Neuronal stem cell (in vitro differentiated cells): ENCODE data around the gene MROH7.

Source experiments
- DNase-seq: peaks from one replicate; pipeline ENCODE4 v3.0.0-alpha.2; 2013; ENCODE audit warnings: low spot score
- H2AFZ ChIP-seq: one replicate; pipeline ENCODE4 v1.6.1; 2013; ENCODE audit warnings: mild to moderate bottlenecking, low read length, inconsistent platforms
- H2AK5ac ChIP-seq: 2 replicates; pipeline ENCODE4 v1.6.1; 2013; ENCODE audit warnings: low read depth, mild to moderate bottlenecking, inconsistent platforms, low read length, moderate library complexity, mixed read lengths
- H2BK120ac ChIP-seq: 2 replicates; pipeline ENCODE4 v1.6.1; 2013; ENCODE audit warnings: low read depth, mild to moderate bottlenecking, inconsistent platforms, low read length, moderate library complexity, mixed read lengths
- H2BK12ac ChIP-seq: one replicate; pipeline ENCODE4 v1.6.1; 2013; ENCODE audit warnings: low read length, inconsistent platforms
- H2BK15ac ChIP-seq: 2 replicates; pipeline ENCODE4 v1.6.1; 2013; ENCODE audit warnings: mild to moderate bottlenecking, low read length, inconsistent platforms, mixed read lengths
- H2BK5ac ChIP-seq: one replicate; pipeline ENCODE4 v1.6.1; 2013; ENCODE audit warnings: inconsistent platforms, mild to moderate bottlenecking, low read length, moderate library complexity
- H3K14ac ChIP-seq: one replicate; pipeline ENCODE4 v1.6.1; 2013; ENCODE audit warnings: low read length, inconsistent platforms
- H3K18ac ChIP-seq: 2 replicates; pipeline ENCODE4 v1.6.1; 2013; ENCODE audit warnings: low read length, inconsistent platforms
- H3K23ac ChIP-seq: 2 replicates; pipeline ENCODE4 v1.6.1; 2013; ENCODE audit warnings: low read depth, mild to moderate bottlenecking, mixed read lengths, low read length, inconsistent platforms; ENCODE audit not compliant: poor library complexity
- H3K27ac ChIP-seq: replicated peaks from 3 replicates; pipeline ENCODE4 v1.5.1; 2013; ENCODE audit warnings: low read length, inconsistent platforms
- H3K27me3 ChIP-seq, 3 experiments: 2 replicates each; pipeline ENCODE4 v1.6.1; 2013; ENCODE audit warnings: low read length in 3 of 3, mild to moderate bottlenecking in 2 of 3, inconsistent platforms in 1 of 3, low read depth in 1 of 3, mixed read lengths in 1 of 3, moderate library complexity in 1 of 3; ENCODE audit not compliant: control insufficient read depth in 3 of 3, insufficient read depth in 3 of 3
- H3K36me3 ChIP-seq, 2 donors: replicated peaks in 1 of 2; 2 replicates each; pipeline ENCODE4 v1.6.1; 2013; ENCODE audit warnings: low read length in 2 of 2; ENCODE audit not compliant: control insufficient read depth in 2 of 2, insufficient read depth in 2 of 2
- H3K4ac ChIP-seq: 2 replicates; pipeline ENCODE4 v1.6.1; 2013; ENCODE audit warnings: inconsistent platforms, mild to moderate bottlenecking, low read length, moderate library complexity
- H3K4me1 ChIP-seq, 2 donors: 1 replicate in 1 of 2; 2 replicates in 1 of 2; pipeline ENCODE4 v1.6.1; 2013; ENCODE audit warnings: low read length in 2 of 2, low read depth in 1 of 2; ENCODE audit not compliant: control insufficient read depth in 2 of 2, insufficient read depth in 1 of 2
- H3K4me2 ChIP-seq: one replicate; pipeline ENCODE4 v1.6.1; 2013; ENCODE audit warnings: mild to moderate bottlenecking, low read length, inconsistent platforms; ENCODE audit not compliant: insufficient read depth, poor library complexity, severe bottlenecking
- H3K4me3 ChIP-seq, 2 donors: 2 replicates each; pipeline ENCODE4 v1.5.1; 2013; ENCODE audit warnings: low read length in 2 of 2, mild to moderate bottlenecking in 2 of 2, inconsistent platforms in 1 of 2, moderate library complexity in 1 of 2
- H3K79me1 ChIP-seq: one replicate; pipeline ENCODE4 v1.6.1; 2013; ENCODE audit warnings: low read depth, mild to moderate bottlenecking, inconsistent platforms, low read length, moderate library complexity
- H3K9ac ChIP-seq: one replicate; pipeline ENCODE4 v1.6.1; 2013; ENCODE audit warnings: mild to moderate bottlenecking, low read depth, low read length, inconsistent platforms; ENCODE audit not compliant: poor library complexity
- H3K9me3 ChIP-seq, 2 donors: replicated peaks in 1 of 2; 2 replicates each; pipeline versions ENCODE3 to v1.6.1; 2013; ENCODE audit warnings: low read length in 2 of 2, mild to moderate bottlenecking in 2 of 2, inconsistent platforms in 1 of 2, low read depth in 1 of 2, mixed read lengths in 1 of 2, moderate library complexity in 1 of 2; ENCODE audit not compliant: control insufficient read depth in 2 of 2, insufficient read depth in 1 of 2
- H4K8ac ChIP-seq: one replicate; pipeline ENCODE4 v1.6.1; 2013; ENCODE audit warnings: low read depth, mild to moderate bottlenecking, inconsistent platforms, low read length, moderate library complexity
- H4K91ac ChIP-seq: one replicate; pipeline ENCODE4 v1.6.1; 2013; ENCODE audit warnings: low read length, low read depth, mild to moderate bottlenecking, inconsistent platforms; ENCODE audit not compliant: poor library complexity
- WGBS, 2 donors: extraction: QIAGEN DNeasy Blood & Tissue Kit; methylation state at CpG; one replicate each; pipeline ENCODE4 v1.1.7; 2013; ENCODE audit warnings: missing lambda C conversion rate in 2 of 2, mixed read lengths in 1 of 2; ENCODE audit not compliant: insufficient read length in 2 of 2, insufficient replicate concordance in 1 of 2; ENCODE audit errors: extremely low coverage in 2 of 2; 5-methylcytosine and 5-hydroxymethylcytosine counted together

The MROH7 gene

DNA sequence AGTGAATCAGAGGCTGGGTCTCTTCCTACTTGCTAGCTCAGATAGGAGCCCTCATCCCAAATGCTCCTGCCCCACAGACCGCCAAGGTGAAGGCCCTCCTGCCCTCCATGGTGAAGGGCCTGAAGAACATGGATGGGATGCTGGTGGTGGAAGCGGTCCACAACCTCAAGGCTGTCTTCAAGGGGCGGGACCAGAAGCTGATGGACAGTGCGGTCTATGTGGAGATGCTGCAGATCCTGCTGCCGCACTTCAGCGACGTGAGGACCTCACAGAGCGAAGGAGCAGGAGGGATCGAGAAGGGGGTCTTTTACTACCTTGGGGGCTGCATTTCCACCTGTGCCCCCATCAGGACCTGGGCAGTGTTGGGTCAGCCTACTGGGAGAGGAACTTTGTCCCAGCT is 59.5 kb downstream of the MROH7 start:
- no peak overlapping the region for H4K91ac ChIP-seq
- no peak overlapping the region for H2AFZ ChIP-seq
- no peak overlapping the region for H2AK5ac ChIP-seq
- H3K79me1 ChIP-seq: no peaks in the 10 kb centered on the region
- peak overlapping the region; percentile 40 for H3K14ac ChIP-seq
- no peak overlapping the region for H2BK120ac ChIP-seq
- WGBS, 2 donors: no CpG with 5 or more reads among the region's 9 CpGs
- H3K23ac ChIP-seq: peak overlapping the region; percentile 62
- H2BK15ac ChIP-seq: no peak overlapping the region
- H3K9ac ChIP-seq: no peak overlapping the region
- peak overlapping the region; percentile 4 for H3K4ac ChIP-seq
- H2BK12ac ChIP-seq: no peak overlapping the region
- H3K4me1 ChIP-seq: peaks cover 0 to 3% of the 10 kb centered on the region in 2 donors
- no peak overlapping the region for H3K4me3 ChIP-seq
- no peaks in the 10 kb centered on the region for H3K36me3 ChIP-seq
- H4K8ac ChIP-seq: no peak overlapping the region
- H3K27me3 ChIP-seq: peaks cover 0 to 34% (median 0%) of the 10 kb centered on the region in 3 experiments
- H3K27ac ChIP-seq: no peak overlapping the region
- H3K18ac ChIP-seq: no peak overlapping the region
- no peak overlapping the region for H3K4me2 ChIP-seq
- H3K9me3 ChIP-seq: no peaks in the 10 kb centered on the region
- DNase-seq: no peak
- no peak overlapping the region for H2BK5ac ChIP-seq

DNA sequence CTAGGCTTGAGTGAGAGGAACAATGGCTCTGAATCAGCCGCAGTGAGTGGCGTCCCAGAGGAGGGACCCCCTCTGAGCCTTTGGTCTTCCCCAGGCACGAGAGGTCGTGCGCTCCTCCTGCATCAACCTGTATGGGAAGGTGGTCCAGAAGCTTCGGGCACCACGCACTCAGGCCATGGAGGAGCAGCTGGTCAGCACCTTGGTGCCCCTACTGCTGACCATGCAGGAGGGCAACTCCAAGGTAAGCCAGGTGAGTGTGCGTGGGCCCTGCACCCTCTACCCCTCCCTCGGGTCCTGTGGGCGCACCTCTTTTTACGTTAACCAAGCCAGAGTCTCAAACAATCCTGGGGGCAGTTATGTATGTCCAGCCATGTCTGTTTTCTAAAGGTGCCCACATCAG is 60.4 kb downstream of the MROH7 start:
- no peak for DNase-seq
- WGBS, 2 donors: no CpG with 5 or more reads among the region's 11 CpGs
- peak overlapping the region in 1 of 2 donors; percentile 11 for H3K4me3 ChIP-seq

DNA sequence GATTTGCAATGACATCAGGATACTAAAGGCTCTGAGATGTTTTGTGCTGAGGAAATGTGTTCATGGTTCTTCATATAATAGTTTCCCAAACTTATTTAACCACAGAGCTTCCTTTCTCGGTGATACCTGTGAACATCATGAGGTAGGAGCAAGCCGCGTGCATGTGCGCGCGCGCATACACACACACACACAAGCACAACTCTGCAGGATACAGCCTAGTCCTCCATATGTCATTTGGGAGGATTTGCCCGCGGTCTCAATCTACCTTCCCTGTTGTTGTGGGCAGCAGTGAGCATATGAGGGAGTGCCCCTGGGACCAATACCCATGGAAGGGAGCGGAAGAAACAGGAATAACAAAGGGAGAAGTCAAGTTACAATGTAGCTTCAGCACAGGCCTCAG is 61.9 kb downstream of the MROH7 start:
- Histone ChIP-seq H3K18ac (no peak overlapping the region), H2BK15ac (no peak overlapping the region), H2AFZ (no peak overlapping the region), H3K4ac (no peak overlapping the region), H3K4me2 (no peak overlapping the region), H3K4me1 (peaks cover 0 to 1% of the 10 kb centered on the region in 2 donors), H4K91ac (no peak overlapping the region), H3K36me3 (no peaks in the 10 kb centered on the region), H3K4me3 (no peak overlapping the region), H2BK5ac (no peak overlapping the region), H3K79me1 (no peaks in the 10 kb centered on the region), H3K9me3 (no peaks in the 10 kb centered on the region), H3K9ac (no peak overlapping the region), H3K23ac (no peak overlapping the region), H4K8ac (no peak overlapping the region), H3K14ac (no peak overlapping the region), H2AK5ac (no peak overlapping the region), H2BK120ac (no peak overlapping the region), H3K27ac (no peak overlapping the region), H3K27me3 (peaks cover 0 to 56% (median 0%) of the 10 kb centered on the region in 3 experiments), H2BK12ac (no peak overlapping the region)
- WGBS, 2 donors: no CpG with 5 or more reads among the region's 10 CpGs
- no peak for DNase-seq

More for the DNA sequence above, 60.4 kb downstream of the MROH7 start:
- Histone ChIP-seq H2AK5ac (no peak overlapping the region), H2BK5ac (no peak overlapping the region), H2BK120ac (no peak overlapping the region), H3K23ac (no peak overlapping the region), H3K4me2 (no peak overlapping the region), H3K27me3 (peaks cover 0 to 43% (median 0%) of the 10 kb centered on the region in 3 experiments), H4K8ac (no peak overlapping the region), H3K36me3 (no peaks in the 10 kb centered on the region), H3K9ac (no peak overlapping the region), H2BK12ac (peak overlapping the region; percentile 90), H3K27ac (no peak overlapping the region), H3K4me1 (peaks cover 0 to 3% of the 10 kb centered on the region in 2 donors), H2AFZ (no peak overlapping the region), H3K18ac (peak overlapping the region; percentile 44), H3K79me1 (no peaks in the 10 kb centered on the region), H3K14ac (no peak overlapping the region), H3K9me3 (no peaks in the 10 kb centered on the region), H2BK15ac (no peak overlapping the region), H3K4ac (no peak overlapping the region), H4K91ac (no peak overlapping the region)

DNA sequence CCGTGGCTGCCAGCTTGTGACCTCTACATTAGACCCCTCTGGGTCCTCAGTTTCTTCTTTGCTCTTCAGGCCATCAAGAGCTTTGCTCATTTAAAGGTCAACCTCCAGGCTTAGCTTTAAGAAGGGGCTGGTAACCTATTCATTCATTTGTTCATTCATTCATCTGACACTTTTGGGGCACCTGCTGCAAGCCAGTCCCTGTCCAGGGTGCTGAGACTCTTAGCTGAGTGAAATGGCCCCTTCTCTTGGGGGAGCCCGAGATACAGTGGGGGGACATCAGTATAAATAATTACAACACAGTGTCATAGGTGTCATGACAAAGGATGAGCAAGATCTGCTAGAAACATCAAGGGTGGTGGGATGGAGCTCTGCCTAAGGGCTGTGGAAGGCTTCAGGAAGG is 63.6 kb downstream of the MROH7 start:
- Histone ChIP-seq H3K9ac (no peak overlapping the region), H3K27me3 (peaks cover 0 to 53% (median 0%) of the 10 kb centered on the region in 3 experiments), H3K4me2 (no peak overlapping the region), H4K91ac (no peak overlapping the region), H3K4me1 (no peaks in the 10 kb centered on the region), H2BK120ac (no peak overlapping the region), H3K23ac (no peak overlapping the region), H2BK15ac (no peak overlapping the region), H3K18ac (no peak overlapping the region), H3K4ac (no peak overlapping the region), H3K79me1 (no peaks in the 10 kb centered on the region), H2AFZ (no peak overlapping the region), H3K27ac (no peak overlapping the region), H3K36me3 (no peaks in the 10 kb centered on the region), H3K14ac (no peak overlapping the region), H2AK5ac (no peak overlapping the region), H2BK12ac (no peak overlapping the region), H3K9me3 (no peaks in the 10 kb centered on the region), H2BK5ac (no peak overlapping the region), H3K4me3 (no peak overlapping the region), H4K8ac (no peak overlapping the region)
- no peak for DNase-seq
- WGBS, 2 donors: no CpG with 5 or more reads among the region's 2 CpGs
